SK-N-SH treated with all-trans-retinoic acid at 6 μM for 48 hours (cell line): Measurements from ENCODE around the gene VWA3A.
"Not testable (repeated sequence)": the region's sequence is repeated elsewhere in the genome, so short reads cannot be mapped to it uniquely, and the experiment has no call there.

Source experiments
- ATAC-seq: fragments of 200-7000 bp; cut with Tn5 transposase; 3 replicates; pipeline ENCODE4 v1.9.1; 2020; ENCODE audit warnings: mild to moderate bottlenecking, moderate library complexity
- BACH2 ChIP-seq: fragments of 250-450 bp; sonication (Bioruptor Pico); IDR thresholded peaks from 2 replicates; pipeline ENCODE4 v1.9.0; 2021; ENCODE audit warnings: mild to moderate bottlenecking, borderline replicate concordance
- CSDC2 ChIP-seq: fragments of 250-450 bp; sonication (Bioruptor Pico); IDR thresholded peaks from 2 replicates; pipeline ENCODE4 v1.5.0; 2020; ENCODE audit warnings: mild to moderate bottlenecking, moderate library complexity
- ESRRG ChIP-seq: fragments of 250-450 bp; sonication (Bioruptor Pico); IDR thresholded peaks from 2 replicates; pipeline ENCODE4 v1.6.1; 2021; ENCODE audit warnings: mild to moderate bottlenecking
- ISL1 ChIP-seq: fragments of 250-450 bp; sonication (Bioruptor Pico); IDR thresholded peaks from 2 replicates; pipeline ENCODE4 v2.1.2; 2022; ENCODE audit warnings: mild to moderate bottlenecking, moderate library complexity
- OSR1 ChIP-seq: fragments of 250-450 bp; sonication (Bioruptor Pico); IDR thresholded peaks from 2 replicates; pipeline ENCODE4 v1.8.0; 2022; ENCODE audit warnings: moderate library complexity, mild to moderate bottlenecking, inconsistent platforms
- PPARA ChIP-seq: fragments of 250-450 bp; sonication (Bioruptor Pico); IDR thresholded peaks from 2 replicates; pipeline ENCODE4 v1.5.0; 2020; ENCODE audit warnings: mild to moderate bottlenecking, borderline replicate concordance
- RARB ChIP-seq: fragments of 250-450 bp; sonication (Bioruptor Pico); IDR thresholded peaks from 2 replicates; pipeline ENCODE4 v1.8.0; 2021; ENCODE audit warnings: mild to moderate bottlenecking, moderate library complexity
- SNAI2 ChIP-seq: fragments of 250-450 bp; sonication (Bioruptor Pico); IDR thresholded peaks from 2 replicates; pipeline ENCODE4 v1.5.0; 2020; ENCODE audit warnings: mild to moderate bottlenecking, moderate library complexity
- TCF4 ChIP-seq: fragments of 250-450 bp; sonication (Bioruptor Pico); IDR thresholded peaks from 2 replicates; pipeline ENCODE4 v1.8.0; 2021; ENCODE audit warnings: mild to moderate bottlenecking, moderate library complexity, borderline replicate concordance
- ZC3H10 ChIP-seq: fragments of 250-450 bp; sonication (Bioruptor Pico); IDR thresholded peaks from 2 replicates; pipeline ENCODE4 v1.5.1; 2021; ENCODE audit warnings: mild to moderate bottlenecking, moderate library complexity
- ZFP3 ChIP-seq: fragments of 250-450 bp; sonication (Bioruptor Pico); IDR thresholded peaks from 2 replicates; pipeline ENCODE4 v1.5.0; 2020; ENCODE audit warnings: mild to moderate bottlenecking, moderate library complexity
- ZNF565 ChIP-seq: fragments of 450-650 bp; formaldehyde crosslinking; conservative IDR thresholded peaks from 2 replicates; pipeline ENCODE4 v1.5.0; 2020; ENCODE audit warnings: low read depth, mild to moderate bottlenecking, moderate library complexity
- ZNF8 ChIP-seq: fragments of 450-650 bp; formaldehyde crosslinking; IDR thresholded peaks from 2 replicates; pipeline ENCODE4 v1.5.0; 2020; ENCODE audit warnings: mild to moderate bottlenecking, moderate library complexity
- TF ChIP-seq, protein P1 (sequence below): fragments of 250-450 bp; sonication (Bioruptor Pico); IDR thresholded peaks from 2 replicates; pipeline ENCODE4 v1.5.0; 2020; ENCODE audit warnings: mild to moderate bottlenecking, moderate library complexity
- TF ChIP-seq, protein P2 (sequence below): fragments of 250-450 bp; sonication (Bioruptor Pico); IDR thresholded peaks from 2 replicates; pipeline ENCODE4 v1.5.1; 2021; ENCODE audit warnings: mild to moderate bottlenecking, moderate library complexity
- TF ChIP-seq, protein P3 (sequence below): fragments of 250-450 bp; sonication (Bioruptor Pico); IDR thresholded peaks from 2 replicates; pipeline ENCODE4 v1.8.0; 2021; ENCODE audit warnings: low read depth, mild to moderate bottlenecking, moderate library complexity, borderline replicate concordance
- TF ChIP-seq, protein P4 (sequence below): fragments of 250-450 bp; sonication (Bioruptor Pico); IDR thresholded peaks from 2 replicates; pipeline ENCODE4 v1.5.1; 2020; ENCODE audit warnings: low read depth, mild to moderate bottlenecking, moderate library complexity
- TF ChIP-seq, protein P5 (sequence below): fragments of 250-450 bp; sonication (Bioruptor Pico); IDR thresholded peaks from 2 replicates; pipeline ENCODE4 v1.8.0; 2020; ENCODE audit warnings: mild to moderate bottlenecking, moderate library complexity, borderline replicate concordance

VWA3A gene

DNA sequence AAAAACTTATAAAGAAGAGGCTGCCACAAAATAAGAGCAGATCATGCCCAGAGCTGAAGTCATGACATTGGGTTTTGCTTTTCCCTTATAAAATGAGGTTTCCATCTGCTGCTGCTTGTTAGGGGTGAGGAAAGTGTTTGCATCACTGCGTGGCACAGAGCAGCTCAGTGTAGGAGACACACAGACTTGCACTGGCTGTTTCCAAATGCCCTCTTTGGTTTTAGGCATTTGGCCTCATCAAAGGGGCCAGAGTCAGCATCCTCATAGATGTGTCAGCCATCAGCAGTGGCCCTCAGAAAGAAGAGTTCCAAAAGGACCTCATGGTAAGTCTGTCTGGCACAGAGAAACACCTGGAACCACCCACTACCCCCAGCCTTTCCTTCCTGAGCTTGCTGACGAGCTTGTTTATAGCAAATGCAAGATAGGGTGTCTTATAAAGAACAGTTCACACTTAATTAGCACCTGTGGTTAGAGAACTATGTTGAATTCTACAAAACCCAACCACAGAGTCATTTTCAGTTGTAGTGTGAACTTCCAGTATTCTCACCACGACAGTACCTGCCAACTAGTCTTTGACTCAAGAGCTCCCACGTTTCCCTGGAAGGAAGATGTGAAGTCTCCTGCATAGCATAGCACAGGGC, 17.0 kb downstream of the VWA3A start (continued):
- TF ChIP-seq SNAI2 (CRISPR knock-in tag) (no peak), ZNF8 (CRISPR knock-in tag) (no peak), ISL1 (CRISPR knock-in tag) (no peak), CSDC2 (no peak)
- TF ChIP-seq, protein P1, sequence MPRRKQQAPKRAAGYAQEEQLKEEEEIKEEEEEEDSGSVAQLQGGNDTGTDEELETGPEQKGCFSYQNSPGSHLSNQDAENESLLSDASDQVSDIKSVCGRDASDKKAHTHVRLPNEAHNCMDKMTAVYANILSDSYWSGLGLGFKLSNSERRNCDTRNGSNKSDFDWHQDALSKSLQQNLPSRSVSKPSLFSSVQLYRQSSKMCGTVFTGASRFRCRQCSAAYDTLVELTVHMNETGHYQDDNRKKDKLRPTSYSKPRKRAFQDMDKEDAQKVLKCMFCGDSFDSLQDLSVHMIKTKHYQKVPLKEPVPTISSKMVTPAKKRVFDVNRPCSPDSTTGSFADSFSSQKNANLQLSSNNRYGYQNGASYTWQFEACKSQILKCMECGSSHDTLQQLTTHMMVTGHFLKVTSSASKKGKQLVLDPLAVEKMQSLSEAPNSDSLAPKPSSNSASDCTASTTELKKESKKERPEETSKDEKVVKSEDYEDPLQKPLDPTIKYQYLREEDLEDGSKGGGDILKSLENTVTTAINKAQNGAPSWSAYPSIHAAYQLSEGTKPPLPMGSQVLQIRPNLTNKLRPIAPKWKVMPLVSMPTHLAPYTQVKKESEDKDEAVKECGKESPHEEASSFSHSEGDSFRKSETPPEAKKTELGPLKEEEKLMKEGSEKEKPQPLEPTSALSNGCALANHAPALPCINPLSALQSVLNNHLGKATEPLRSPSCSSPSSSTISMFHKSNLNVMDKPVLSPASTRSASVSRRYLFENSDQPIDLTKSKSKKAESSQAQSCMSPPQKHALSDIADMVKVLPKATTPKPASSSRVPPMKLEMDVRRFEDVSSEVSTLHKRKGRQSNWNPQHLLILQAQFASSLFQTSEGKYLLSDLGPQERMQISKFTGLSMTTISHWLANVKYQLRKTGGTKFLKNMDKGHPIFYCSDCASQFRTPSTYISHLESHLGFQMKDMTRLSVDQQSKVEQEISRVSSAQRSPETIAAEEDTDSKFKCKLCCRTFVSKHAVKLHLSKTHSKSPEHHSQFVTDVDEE (CRISPR knock-in tag): no peak

DNA sequence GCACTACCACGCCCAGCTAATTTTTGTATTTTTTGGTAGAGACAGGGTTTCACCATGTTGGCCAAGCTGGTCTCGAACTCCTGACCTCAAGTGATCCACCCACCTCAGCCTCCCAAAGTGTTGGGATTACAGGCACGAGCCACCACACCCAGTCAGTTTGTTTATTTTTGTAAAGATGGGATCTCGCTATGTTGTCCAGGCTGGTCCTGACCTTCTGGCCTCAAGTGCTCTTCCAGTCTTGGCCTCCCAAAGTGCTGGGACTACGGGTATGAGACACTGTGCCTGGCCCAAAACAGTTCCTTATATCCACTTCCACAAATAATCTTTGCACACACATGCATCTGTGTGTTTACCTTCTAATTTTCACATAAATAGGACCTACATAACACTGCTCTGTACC, 19.3 kb downstream of the VWA3A start:
- ATAC-seq: not testable (repeated sequence)

DNA sequence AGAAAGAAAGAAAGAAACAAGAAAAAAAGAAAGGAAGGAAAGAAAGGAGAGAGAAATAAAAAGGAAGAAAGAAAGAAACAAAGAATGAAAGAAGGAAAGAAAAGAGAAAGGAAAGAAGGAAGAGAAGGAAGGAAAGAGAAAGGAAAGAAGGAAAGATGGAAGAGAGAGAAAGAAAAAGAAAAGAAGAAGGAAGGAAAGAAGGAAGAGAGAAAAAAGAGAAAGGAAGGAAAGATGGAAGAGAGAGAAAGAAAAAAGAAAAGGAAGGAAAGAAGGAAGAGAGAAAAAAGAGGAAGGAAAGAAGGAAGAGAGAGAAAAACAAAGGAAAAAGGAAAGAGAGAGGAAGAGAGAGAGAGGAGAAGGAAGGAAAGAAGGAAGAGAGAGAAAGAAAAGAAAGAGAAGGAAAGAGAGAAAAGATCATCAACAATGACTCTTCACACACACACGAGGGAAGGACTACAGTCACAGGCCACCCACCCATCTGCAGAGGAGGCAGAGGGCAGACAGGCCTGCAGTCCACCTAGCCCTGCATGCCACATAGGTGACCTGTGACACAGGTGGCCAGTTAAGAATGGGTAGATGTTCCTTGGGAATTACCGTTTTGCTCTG, 23.9 kb downstream of the VWA3A start:
- ATAC-seq: no peak
- TF ChIP-seq ZNF8 (CRISPR knock-in tag): no peak
- TF ChIP-seq ZC3H10: no peak
- no peak for TF ChIP-seq ESRRG (CRISPR knock-in tag)
- TF ChIP-seq RARB (CRISPR knock-in tag): no peak
- TF ChIP-seq, protein P2, sequence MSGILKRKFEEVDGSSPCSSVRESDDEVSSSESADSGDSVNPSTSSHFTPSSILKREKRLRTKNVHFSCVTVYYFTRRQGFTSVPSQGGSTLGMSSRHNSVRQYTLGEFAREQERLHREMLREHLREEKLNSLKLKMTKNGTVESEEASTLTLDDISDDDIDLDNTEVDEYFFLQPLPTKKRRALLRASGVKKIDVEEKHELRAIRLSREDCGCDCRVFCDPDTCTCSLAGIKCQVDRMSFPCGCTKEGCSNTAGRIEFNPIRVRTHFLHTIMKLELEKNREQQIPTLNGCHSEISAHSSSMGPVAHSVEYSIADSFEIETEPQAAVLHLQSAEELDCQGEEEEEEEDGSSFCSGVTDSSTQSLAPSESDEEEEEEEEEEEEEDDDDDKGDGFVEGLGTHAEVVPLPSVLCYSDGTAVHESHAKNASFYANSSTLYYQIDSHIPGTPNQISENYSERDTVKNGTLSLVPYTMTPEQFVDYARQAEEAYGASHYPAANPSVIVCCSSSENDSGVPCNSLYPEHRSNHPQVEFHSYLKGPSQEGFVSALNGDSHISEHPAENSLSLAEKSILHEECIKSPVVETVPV (CRISPR knock-in tag): no peak
- TF ChIP-seq TCF4: no peak
- no peak for TF ChIP-seq SNAI2 (CRISPR knock-in tag)
- no peak for TF ChIP-seq OSR1 (CRISPR knock-in tag)
- TF ChIP-seq, protein P3, sequence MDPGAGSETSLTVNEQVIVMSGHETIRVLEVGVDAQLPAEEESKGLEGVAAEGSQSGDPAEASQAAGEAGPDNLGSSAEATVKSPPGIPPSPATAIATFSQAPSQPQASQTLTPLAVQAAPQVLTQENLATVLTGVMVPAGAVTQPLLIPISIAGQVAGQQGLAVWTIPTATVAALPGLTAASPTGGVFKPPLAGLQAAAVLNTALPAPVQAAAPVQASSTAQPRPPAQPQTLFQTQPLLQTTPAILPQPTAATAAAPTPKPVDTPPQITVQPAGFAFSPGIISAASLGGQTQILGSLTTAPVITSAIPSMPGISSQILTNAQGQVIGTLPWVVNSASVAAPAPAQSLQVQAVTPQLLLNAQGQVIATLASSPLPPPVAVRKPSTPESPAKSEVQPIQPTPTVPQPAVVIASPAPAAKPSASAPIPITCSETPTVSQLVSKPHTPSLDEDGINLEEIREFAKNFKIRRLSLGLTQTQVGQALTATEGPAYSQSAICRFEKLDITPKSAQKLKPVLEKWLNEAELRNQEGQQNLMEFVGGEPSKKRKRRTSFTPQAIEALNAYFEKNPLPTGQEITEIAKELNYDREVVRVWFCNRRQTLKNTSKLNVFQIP (CRISPR knock-in tag): no peak
- TF ChIP-seq, all 23 proteins: peak for 0

DNA sequence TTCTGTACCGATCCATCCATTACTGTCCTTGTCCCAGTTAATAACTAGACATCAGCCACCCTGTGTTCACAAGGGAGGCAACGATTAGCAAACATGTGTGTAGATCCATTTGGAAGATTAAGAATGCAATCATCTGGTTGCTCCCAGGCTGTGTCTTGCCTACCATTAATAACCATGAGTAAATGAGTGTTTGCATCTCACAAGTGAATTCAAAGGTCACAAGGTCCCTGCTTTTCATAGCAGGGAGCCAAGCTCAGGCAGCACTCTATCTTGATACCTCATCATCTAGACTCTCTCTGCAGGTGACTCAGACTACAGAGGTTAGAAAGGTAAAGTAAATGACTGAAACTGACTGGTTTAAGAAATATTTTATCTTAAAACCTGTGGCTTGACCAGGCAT, 25.3 kb downstream of the VWA3A start:
- TF ChIP-seq ZFP3 (CRISPR knock-in tag) (no peak), BACH2 (CRISPR knock-in tag) (no peak), ZNF565 (CRISPR knock-in tag) (no peak), ZC3H10 (no peak), ISL1 (CRISPR knock-in tag) (no peak), ZNF8 (CRISPR knock-in tag) (no peak), PPARA (no peak), CSDC2 (no peak)
- TF ChIP-seq, protein P3 (CRISPR knock-in tag): no peak
- TF ChIP-seq, protein P4, sequence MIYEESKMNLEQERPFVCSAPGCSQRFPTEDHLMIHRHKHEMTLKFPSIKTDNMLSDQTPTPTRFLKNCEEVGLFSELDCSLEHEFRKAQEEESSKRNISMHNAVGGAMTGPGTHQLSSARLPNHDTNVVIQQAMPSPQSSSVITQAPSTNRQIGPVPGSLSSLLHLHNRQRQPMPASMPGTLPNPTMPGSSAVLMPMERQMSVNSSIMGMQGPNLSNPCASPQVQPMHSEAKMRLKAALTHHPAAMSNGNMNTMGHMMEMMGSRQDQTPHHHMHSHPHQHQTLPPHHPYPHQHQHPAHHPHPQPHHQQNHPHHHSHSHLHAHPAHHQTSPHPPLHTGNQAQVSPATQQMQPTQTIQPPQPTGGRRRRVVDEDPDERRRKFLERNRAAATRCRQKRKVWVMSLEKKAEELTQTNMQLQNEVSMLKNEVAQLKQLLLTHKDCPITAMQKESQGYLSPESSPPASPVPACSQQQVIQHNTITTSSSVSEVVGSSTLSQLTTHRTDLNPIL (CRISPR knock-in tag): no peak
- TF ChIP-seq, protein P5, sequence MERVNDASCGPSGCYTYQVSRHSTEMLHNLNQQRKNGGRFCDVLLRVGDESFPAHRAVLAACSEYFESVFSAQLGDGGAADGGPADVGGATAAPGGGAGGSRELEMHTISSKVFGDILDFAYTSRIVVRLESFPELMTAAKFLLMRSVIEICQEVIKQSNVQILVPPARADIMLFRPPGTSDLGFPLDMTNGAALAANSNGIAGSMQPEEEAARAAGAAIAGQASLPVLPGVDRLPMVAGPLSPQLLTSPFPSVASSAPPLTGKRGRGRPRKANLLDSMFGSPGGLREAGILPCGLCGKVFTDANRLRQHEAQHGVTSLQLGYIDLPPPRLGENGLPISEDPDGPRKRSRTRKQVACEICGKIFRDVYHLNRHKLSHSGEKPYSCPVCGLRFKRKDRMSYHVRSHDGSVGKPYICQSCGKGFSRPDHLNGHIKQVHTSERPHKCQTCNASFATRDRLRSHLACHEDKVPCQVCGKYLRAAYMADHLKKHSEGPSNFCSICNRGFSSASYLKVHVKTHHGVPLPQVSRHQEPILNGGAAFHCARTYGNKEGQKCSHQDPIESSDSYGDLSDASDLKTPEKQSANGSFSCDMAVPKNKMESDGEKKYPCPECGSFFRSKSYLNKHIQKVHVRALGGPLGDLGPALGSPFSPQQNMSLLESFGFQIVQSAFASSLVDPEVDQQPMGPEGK (CRISPR knock-in tag): no peak
- TF ChIP-seq, protein P1 (CRISPR knock-in tag): no peak
- no peak for ATAC-seq
